Liver (tissue), 3 donors: Measurements from ENCODE around the gene LRRFIP2.

ENCODE experiments used
- ATF3 ChIP-seq: IDR thresholded peaks from 2 replicates; pipeline ENCODE4 v1.6.1; 2016; ENCODE audit warnings: antibody characterized with exemption
- CTCF ChIP-seq: fragments of 150-350 bp; IDR thresholded peaks from 2 replicates; pipeline ENCODE4 v1.5.1; 2017; ENCODE audit warnings: improper control_type of control experiment, low read depth, low read length; ENCODE audit not compliant: missing input control
- EGR1 ChIP-seq, 2 donors: IDR thresholded peaks; 2 replicates each; pipeline ENCODE4 v1.6.1; 2016 to 2018; ENCODE audit warnings: antibody characterized with exemption in 2 of 2, low read depth in 2 of 2
- FOXA1 ChIP-seq: IDR thresholded peaks from 2 replicates; pipeline ENCODE4 v1.6.1; 2016; ENCODE audit warnings: antibody characterized with exemption
- GABPA ChIP-seq, 2 donors: IDR thresholded peaks in 1 of 2; conservative IDR thresholded peaks in 1 of 2; 2 replicates each; pipeline ENCODE4 v1.6.1; 2016; ENCODE audit warnings: antibody characterized with exemption in 2 of 2, mild to moderate bottlenecking in 1 of 2, moderate library complexity in 1 of 2
- JUND ChIP-seq, 2 donors: IDR thresholded peaks; 2 replicates each; pipeline ENCODE4 v1.6.1; 2016; ENCODE audit warnings: antibody characterized with exemption in 2 of 2
- MAX ChIP-seq: IDR thresholded peaks from 2 replicates; pipeline ENCODE4 v1.6.1; 2016; ENCODE audit warnings: antibody characterized with exemption
- RXRA ChIP-seq, 2 donors: IDR thresholded peaks; 2 replicates each; pipeline ENCODE4 v1.6.1; 2017 to 2018; ENCODE audit warnings: antibody characterized with exemption in 2 of 2, mild to moderate bottlenecking in 1 of 2
- SP1 ChIP-seq: IDR thresholded peaks from 2 replicates; pipeline ENCODE4 v1.6.1; 2018; ENCODE audit warnings: antibody characterized with exemption, mild to moderate bottlenecking
- TAF1 ChIP-seq: conservative IDR thresholded peaks from 2 replicates; pipeline ENCODE4 v1.6.1; 2016; ENCODE audit warnings: antibody characterized with exemption, mild to moderate bottlenecking
- YY1 ChIP-seq: IDR thresholded peaks from 2 replicates; pipeline ENCODE4 v1.6.1; 2016; ENCODE audit warnings: antibody characterized with exemption, mild to moderate bottlenecking
- TF ChIP-seq, protein P1 (sequence below): IDR thresholded peaks from 2 replicates; pipeline ENCODE4 v1.6.1; 2016; ENCODE audit warnings: antibody characterized with exemption, mild to moderate bottlenecking
- TF ChIP-seq, protein P2 (sequence below): IDR thresholded peaks from 2 replicates; pipeline ENCODE4 v1.6.1; 2016; ENCODE audit warnings: antibody characterized with exemption
- donor health status: healthy.
- donor health status: healthy.

DNA sequence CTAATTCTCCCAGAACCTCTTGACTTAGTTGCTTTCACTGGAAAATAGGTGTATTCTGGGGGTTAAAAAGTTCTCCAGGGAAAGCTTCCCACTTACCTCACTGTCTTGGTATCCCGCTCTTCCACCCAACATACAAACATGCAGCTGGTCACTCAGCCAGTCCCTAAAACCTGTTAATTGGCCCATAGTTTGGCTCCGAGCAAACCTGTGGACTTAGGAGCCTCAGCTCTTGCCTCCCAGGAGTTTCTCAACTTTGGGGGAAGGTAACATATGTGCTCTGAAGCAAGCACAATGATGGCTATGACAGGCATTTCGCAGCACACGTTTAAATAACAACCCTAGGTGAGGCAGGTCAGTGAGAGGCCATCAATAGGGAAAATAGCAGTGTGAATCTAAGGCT is 25.8 kb upstream of the LRRFIP2 start:
- TF ChIP-seq CTCF: no peak
- TF ChIP-seq, protein P1, sequence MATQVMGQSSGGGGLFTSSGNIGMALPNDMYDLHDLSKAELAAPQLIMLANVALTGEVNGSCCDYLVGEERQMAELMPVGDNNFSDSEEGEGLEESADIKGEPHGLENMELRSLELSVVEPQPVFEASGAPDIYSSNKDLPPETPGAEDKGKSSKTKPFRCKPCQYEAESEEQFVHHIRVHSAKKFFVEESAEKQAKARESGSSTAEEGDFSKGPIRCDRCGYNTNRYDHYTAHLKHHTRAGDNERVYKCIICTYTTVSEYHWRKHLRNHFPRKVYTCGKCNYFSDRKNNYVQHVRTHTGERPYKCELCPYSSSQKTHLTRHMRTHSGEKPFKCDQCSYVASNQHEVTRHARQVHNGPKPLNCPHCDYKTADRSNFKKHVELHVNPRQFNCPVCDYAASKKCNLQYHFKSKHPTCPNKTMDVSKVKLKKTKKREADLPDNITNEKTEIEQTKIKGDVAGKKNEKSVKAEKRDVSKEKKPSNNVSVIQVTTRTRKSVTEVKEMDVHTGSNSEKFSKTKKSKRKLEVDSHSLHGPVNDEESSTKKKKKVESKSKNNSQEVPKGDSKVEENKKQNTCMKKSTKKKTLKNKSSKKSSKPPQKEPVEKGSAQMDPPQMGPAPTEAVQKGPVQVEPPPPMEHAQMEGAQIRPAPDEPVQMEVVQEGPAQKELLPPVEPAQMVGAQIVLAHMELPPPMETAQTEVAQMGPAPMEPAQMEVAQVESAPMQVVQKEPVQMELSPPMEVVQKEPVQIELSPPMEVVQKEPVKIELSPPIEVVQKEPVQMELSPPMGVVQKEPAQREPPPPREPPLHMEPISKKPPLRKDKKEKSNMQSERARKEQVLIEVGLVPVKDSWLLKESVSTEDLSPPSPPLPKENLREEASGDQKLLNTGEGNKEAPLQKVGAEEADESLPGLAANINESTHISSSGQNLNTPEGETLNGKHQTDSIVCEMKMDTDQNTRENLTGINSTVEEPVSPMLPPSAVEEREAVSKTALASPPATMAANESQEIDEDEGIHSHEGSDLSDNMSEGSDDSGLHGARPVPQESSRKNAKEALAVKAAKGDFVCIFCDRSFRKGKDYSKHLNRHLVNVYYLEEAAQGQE: no peak
- no peak for TF ChIP-seq SP1
- no peak for TF ChIP-seq RXRA (IDR thresholded peaks at IDR 0.05)
- no peak for TF ChIP-seq MAX
- TF ChIP-seq EGR1 (IDR thresholded peaks at IDR 0.05; ENCODE audit: low read depth in 2 of 2): no peak
- TF ChIP-seq JUND (IDR thresholded peaks at IDR 0.05): no peak
- TF ChIP-seq YY1: no peak
- no peak for TF ChIP-seq ATF3
- TF ChIP-seq, protein P2, sequence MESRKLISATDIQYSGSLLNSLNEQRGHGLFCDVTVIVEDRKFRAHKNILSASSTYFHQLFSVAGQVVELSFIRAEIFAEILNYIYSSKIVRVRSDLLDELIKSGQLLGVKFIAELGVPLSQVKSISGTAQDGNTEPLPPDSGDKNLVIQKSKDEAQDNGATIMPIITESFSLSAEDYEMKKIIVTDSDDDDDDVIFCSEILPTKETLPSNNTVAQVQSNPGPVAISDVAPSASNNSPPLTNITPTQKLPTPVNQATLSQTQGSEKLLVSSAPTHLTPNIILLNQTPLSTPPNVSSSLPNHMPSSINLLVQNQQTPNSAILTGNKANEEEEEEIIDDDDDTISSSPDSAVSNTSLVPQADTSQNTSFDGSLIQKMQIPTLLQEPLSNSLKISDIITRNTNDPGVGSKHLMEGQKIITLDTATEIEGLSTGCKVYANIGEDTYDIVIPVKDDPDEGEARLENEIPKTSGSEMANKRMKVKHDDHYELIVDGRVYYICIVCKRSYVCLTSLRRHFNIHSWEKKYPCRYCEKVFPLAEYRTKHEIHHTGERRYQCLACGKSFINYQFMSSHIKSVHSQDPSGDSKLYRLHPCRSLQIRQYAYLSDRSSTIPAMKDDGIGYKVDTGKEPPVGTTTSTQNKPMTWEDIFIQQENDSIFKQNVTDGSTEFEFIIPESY: no peak
- no peak for TF ChIP-seq FOXA1
- no peak for TF ChIP-seq GABPA (IDR thresholded peaks at IDR 0.05 in 1 of 2, conservative IDR thresholded peaks at IDR 0.05 in 1 of 2)
- no peak for TF ChIP-seq TAF1
